ENCODE measurements around the gene IFT43. TPM values are rescaled to one million over a fixed set of nuclear protein-coding genes. Genes with fewer than 3 reads are reported as not detected.

The IFT43 gene
- total RNA-seq, 1 donor from 2014 or later = 36.8 TPM

DNA sequence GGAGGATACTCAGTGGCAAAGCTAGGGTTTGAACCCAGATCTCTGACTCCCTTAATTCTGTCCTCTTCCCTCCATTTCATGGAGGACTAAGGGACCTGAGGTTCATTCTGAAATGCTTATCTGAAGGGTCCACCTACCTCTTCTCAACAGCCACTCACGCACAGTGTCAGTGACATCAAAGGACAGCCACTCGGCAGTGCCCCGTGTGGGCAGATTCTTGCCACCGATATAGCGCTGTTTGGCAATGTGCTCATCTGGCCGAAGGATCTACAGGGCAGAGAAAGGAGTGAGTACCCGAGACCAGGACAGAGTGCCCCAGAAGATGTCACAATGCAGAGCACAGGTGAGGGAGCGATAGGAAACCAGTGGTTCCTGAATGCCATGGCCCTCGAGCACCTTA, 14.6 kb upstream of the IFT43 start:
- no peak overlapping the region for H3K4me2 ChIP-seq
- Mint-ChIP-seq H3K4me1 (peaks cover 6% of the 10 kb centered on the region), H3K27me3 (ENCODE audit: insufficient read depth, low read depth) (peaks cover 2% of the 10 kb centered on the region), H3K4me3 (no peak overlapping the region), H3K36me3 (peaks cover 8% of the 10 kb centered on the region), H3K27ac (no peak overlapping the region), H3K9me3 (no peaks in the 10 kb centered on the region)
- H3K27me3 ChIP-seq = no peaks in the 10 kb centered on the region
- no peaks in the 10 kb centered on the region for H3K36me3 ChIP-seq
- no peaks in the 10 kb centered on the region for H3K9me3 ChIP-seq (ENCODE audit: low read depth)
- H2AFZ ChIP-seq (replicated peaks) = no peak overlapping the region
- no peak for DNase-seq (ENCODE audit: low spot score)
- no peak for TF ChIP-seq EZH2 (IDR thresholded peaks at IDR 0.05)
- TF ChIP-seq EZH2phosphoT487 (IDR thresholded peaks at IDR 0.05) = no peak
- TF ChIP-seq, protein P1, sequence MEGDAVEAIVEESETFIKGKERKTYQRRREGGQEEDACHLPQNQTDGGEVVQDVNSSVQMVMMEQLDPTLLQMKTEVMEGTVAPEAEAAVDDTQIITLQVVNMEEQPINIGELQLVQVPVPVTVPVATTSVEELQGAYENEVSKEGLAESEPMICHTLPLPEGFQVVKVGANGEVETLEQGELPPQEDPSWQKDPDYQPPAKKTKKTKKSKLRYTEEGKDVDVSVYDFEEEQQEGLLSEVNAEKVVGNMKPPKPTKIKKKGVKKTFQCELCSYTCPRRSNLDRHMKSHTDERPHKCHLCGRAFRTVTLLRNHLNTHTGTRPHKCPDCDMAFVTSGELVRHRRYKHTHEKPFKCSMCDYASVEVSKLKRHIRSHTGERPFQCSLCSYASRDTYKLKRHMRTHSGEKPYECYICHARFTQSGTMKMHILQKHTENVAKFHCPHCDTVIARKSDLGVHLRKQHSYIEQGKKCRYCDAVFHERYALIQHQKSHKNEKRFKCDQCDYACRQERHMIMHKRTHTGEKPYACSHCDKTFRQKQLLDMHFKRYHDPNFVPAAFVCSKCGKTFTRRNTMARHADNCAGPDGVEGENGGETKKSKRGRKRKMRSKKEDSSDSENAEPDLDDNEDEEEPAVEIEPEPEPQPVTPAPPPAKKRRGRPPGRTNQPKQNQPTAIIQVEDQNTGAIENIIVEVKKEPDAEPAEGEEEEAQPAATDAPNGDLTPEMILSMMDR (IDR thresholded peaks at IDR 0.05) = no peak
- no peaks in the 10 kb centered on the region for H3F3A ChIP-seq (ENCODE audit: low read depth)
- no peaks in the 10 kb centered on the region for H3K4me1 ChIP-seq
- H4K20me1 ChIP-seq (ENCODE audit: low read depth) = no peaks in the 10 kb centered on the region
- H3K79me2 ChIP-seq (ENCODE audit: low read depth) = no peaks in the 10 kb centered on the region
- H3K9ac ChIP-seq = no peak overlapping the region
- no peak overlapping the region for H3K27ac ChIP-seq
- no peak overlapping the region for H3K4me3 ChIP-seq

DNA sequence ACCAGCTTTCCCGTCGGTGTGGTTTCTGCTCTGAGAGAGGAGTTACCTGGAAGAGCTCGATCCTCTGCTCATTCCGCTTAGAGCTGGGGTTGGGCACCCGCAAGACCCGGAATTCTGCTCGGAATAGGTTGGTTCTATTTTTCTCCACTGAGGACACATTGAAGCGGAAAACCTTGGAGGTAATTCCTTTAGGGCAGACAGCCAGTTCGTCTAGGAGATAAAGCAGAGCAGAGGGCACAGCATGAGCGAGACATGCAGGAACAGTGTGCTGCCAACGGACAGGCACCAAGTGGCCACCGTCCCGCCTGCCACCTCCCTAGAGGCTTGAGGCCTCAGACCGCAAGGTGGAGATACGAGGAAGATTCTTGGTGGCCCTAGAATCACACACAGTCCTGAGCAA, 14.1 kb upstream of the IFT43 start:
- H3K9me3 ChIP-seq (ENCODE audit: low read depth) = no peaks in the 10 kb centered on the region
- H3K9ac ChIP-seq = no peak overlapping the region
- H3F3A ChIP-seq (ENCODE audit: low read depth) = no peaks in the 10 kb centered on the region
- no peaks in the 10 kb centered on the region for H3K9me3 Mint-ChIP-seq
- H2AFZ ChIP-seq (replicated peaks) = no peak overlapping the region
- H3K27ac ChIP-seq = no peak overlapping the region
- peaks cover 2% of the 10 kb centered on the region for H3K27me3 Mint-ChIP-seq (ENCODE audit: insufficient read depth, low read depth)
- DNase-seq (ENCODE audit: low spot score) = no peak
- peaks cover 6% of the 10 kb centered on the region for H3K4me1 Mint-ChIP-seq
- no peaks in the 10 kb centered on the region for H3K79me2 ChIP-seq (ENCODE audit: low read depth)
- H3K27me3 ChIP-seq = no peaks in the 10 kb centered on the region
- TF ChIP-seq, protein P1 (IDR thresholded peaks at IDR 0.05) = no peak
- TF ChIP-seq EZH2 (IDR thresholded peaks at IDR 0.05) (no peak), EZH2phosphoT487 (IDR thresholded peaks at IDR 0.05) (no peak)
- H3K36me3 ChIP-seq = no peaks in the 10 kb centered on the region
- no peak overlapping the region for H3K4me3 Mint-ChIP-seq
- no peak overlapping the region for H3K27ac Mint-ChIP-seq
- no peak overlapping the region for H3K4me2 ChIP-seq
- H3K36me3 Mint-ChIP-seq = peaks cover 7% of the 10 kb centered on the region
- H4K20me1 ChIP-seq (ENCODE audit: low read depth) = no peaks in the 10 kb centered on the region
- no peak overlapping the region for H3K4me3 ChIP-seq
- no peaks in the 10 kb centered on the region for H3K4me1 ChIP-seq

- Histone ChIP-seq H3K9ac (no peak overlapping the region), H3F3A (ENCODE audit: low read depth) (no peaks in the 10 kb centered on the region), H3K27me3 (no peaks in the 10 kb centered on the region), H3K4me1 (no peaks in the 10 kb centered on the region), H3K4me3 (no peak overlapping the region), H3K36me3 (no peaks in the 10 kb centered on the region), H3K4me2 (no peak overlapping the region), H2AFZ (replicated peaks) (no peak overlapping the region), H3K79me2 (ENCODE audit: low read depth) (no peaks in the 10 kb centered on the region), H3K27ac (no peak overlapping the region), H4K20me1 (ENCODE audit: low read depth) (no peaks in the 10 kb centered on the region), H3K9me3 (ENCODE audit: low read depth) (no peaks in the 10 kb centered on the region)
- no peak for DNase-seq (ENCODE audit: low spot score)
- H3K4me1 Mint-ChIP-seq = peaks cover 6% of the 10 kb centered on the region
- no peaks in the 10 kb centered on the region for H3K9me3 Mint-ChIP-seq
- H3K36me3 Mint-ChIP-seq = peaks cover 4% of the 10 kb centered on the region
- H3K27ac Mint-ChIP-seq = no peak overlapping the region
- peaks cover 2% of the 10 kb centered on the region for H3K27me3 Mint-ChIP-seq (ENCODE audit: insufficient read depth, low read depth)
- no peak overlapping the region for H3K4me3 Mint-ChIP-seq
- no peak for TF ChIP-seq EZH2phosphoT487 (IDR thresholded peaks at IDR 0.05)
- TF ChIP-seq, protein P1 (IDR thresholded peaks at IDR 0.05) = no peak
- no peak for TF ChIP-seq EZH2 (IDR thresholded peaks at IDR 0.05)
Observed at GRCh38 chr14:75972801-75973421, 12.7 kb upstream of the IFT43 start.

All from neural progenitor cell (in vitro differentiated cells).